Stimulated activated CD4-positive, alpha-beta T cell treated with anti-CD3 and anti-CD28 coated beads, Interleukin-15, amount 100 ng/mL, for 1 hour (primary cell): ENCODE measurements around the gene GRAMD4.
"Not testable (repeated sequence)": the region's sequence is repeated elsewhere in the genome, so short reads cannot be mapped to it uniquely, and the experiment has no call there.

Experiments
- DNase-seq, 2 donors: peaks; one replicate each; pipeline ENCODE4 v3.0.0-alpha.2; 2020; ENCODE audit warnings: low read depth in 1 of 2, low spot score in 1 of 2

The GRAMD4 gene

DNA sequence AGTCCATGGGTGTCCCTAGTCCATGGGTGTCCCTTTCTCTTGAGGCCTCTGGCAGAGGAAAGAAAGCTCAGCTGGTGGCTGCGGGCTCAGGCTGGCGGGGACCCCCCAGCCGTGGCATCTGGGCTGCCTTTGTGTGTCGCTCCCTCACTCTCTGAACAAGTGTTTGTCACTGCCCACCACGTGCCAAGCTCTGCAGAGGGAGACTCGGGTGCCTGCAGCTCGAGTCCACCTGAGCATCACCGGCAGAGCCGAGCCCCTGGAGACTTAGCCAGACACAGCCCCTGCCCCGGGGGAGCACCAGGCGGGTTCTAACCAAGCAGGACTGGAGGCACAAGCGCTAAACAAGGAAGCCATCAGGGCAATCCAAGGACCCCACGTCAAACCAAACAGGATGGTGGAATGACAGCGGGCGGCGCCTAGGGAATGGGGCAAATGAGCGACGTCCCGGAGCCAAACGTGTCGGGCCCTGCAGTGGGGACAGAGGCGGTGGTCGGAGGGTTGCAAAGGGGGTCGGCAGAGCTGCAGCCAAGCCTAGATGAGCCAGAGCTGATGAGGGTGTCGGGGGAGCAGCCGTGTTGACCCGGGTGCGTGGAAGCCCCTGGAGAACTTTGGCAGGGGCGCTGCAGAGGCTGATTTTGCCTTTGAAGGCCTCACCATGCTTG is 2.1 kb upstream of the GRAMD4 start:
- no peak for DNase-seq

DNA sequence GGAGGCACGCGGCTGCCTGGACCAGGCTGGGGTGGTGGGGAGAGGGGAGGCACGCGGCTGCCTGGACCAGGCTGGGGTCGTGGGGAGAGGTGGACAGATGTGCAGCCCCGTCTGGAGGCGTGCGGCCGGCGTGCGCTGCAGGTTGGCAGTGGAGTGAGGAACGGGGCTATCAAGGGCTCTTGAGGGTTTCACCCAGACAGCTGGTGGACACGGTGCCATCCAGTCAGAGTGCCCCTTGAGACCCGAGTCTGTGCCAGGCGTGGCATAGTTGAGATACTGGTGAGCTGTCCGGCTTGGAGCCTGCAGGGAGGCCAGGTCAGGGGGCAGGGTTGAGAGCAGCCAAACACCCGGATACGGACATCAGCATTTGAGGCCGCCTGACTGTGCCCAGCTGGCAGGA is 1.5 kb upstream of the GRAMD4 start:
- DNase-seq = no peak

DNA sequence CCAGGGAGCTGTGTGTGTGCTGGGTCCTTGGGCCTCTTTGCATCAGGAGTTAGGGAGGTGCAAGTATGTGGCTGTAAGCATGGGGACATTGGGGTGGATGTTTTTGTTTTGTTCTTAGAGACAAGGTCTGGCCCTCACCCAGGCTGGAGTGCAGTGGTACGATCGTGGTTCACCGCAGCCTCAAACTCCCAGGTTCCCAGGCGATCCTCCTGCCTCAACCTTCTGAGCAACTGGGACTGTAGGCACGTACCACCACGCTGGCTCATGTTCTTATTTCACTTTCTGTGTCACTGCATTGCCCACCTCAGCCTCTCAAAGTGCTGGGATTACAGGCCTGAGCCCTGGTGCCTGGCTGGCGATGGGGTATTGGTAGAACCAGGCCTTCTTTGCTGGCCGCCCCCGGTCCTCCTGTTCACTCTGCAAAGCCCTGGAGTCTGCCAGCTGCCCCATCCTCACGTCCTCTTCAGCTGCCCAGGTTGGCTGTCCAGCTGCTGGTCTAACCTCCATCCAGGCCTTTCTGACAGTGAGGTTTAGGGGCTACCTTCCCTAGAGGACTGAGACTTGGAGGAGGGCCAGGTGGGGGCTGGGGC is 851 bp upstream of the GRAMD4 start:
- DNase-seq = no peak

DNA sequence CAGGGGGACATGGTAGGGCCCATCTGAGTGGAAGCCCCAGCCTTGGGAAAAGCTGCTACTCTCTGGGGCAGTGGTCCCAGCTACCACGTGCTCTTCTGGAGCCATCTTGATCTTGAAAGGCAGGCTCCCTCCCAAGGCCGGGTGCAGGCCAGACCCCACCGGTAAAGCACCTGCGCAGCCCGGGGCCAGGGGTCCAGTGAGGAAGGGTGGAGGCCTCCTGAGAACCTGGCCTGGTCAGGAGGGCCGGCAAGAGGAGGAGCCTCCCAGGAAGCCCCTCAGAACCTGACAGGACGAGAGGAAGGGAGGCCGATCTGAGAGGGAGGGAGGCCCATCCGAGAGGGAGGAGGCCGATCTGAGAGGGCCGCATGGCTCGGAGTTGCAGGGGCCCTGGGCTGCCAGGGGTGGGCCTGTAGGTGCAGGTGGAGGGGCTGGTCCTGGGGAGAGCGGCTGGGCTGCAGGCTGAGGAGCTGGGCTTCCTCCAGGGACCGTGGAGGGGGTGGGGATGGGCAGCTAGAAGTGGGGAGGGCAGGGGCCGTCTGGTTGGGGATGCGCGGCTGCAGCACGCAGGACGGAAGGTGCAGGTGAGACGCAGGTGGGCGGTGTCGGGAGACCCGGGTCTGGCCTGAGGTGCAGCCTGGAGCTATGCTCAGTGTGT is 529 bp downstream of the GRAMD4 start:
- no peak for DNase-seq

DNA sequence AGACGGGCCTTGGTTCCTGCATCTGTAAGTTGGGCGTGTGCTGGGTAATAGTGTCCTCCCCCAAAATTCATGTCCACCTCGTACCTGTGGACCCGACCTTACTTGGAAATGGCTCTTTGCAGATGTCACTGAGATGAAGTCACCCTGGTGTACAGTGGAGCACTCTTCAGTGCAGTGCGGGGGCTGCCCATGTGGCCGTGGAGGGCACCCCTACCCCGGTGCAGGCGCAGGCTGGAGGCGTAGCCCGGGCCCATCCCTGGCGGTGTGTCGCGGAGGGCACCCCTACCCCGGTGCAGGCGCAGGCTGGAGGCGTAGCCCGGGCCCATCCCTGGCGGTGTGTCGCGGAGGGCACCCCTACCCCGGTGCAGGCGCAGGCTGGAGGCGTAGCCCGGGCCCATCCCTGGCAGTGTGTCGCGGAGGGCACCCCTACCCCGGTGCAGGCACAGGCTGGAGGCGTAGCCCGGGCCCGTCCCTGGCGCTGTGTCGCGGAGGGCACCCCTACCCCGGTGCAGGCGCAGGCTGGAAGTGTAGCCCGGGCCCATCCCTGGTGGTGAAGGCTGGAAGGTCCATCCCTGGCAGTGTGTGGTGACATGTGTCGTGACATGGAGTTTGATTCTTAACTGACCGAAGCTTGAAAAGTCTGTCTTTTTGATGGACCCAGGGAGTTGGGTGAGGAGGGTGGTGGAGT is 1.2 kb downstream of the GRAMD4 start:
- DNase-seq = not testable (repeated sequence)

DNA sequence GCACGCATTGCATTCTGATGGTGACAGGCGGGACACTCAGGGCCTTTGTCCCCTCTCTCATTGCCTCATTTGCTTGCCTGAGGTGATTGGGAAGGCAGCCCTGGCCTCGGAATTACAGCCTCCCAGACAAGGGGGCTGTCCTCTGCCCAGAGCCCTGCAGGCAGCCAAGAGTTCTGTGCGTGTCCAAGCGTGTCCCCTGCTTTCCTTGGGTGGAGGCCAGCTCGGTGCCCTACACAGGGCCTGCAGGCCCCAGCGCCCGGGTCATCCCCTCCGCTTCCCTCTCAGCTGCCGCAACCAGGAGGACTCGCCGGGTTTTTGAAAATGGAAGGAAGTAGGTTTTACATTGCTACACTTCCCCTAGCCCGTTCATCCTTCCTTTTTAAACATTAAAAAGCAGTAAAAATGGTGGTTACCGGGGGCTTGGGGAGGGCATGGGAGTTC is 1.9 kb downstream of the GRAMD4 start:
- no peak for DNase-seq

DNA sequence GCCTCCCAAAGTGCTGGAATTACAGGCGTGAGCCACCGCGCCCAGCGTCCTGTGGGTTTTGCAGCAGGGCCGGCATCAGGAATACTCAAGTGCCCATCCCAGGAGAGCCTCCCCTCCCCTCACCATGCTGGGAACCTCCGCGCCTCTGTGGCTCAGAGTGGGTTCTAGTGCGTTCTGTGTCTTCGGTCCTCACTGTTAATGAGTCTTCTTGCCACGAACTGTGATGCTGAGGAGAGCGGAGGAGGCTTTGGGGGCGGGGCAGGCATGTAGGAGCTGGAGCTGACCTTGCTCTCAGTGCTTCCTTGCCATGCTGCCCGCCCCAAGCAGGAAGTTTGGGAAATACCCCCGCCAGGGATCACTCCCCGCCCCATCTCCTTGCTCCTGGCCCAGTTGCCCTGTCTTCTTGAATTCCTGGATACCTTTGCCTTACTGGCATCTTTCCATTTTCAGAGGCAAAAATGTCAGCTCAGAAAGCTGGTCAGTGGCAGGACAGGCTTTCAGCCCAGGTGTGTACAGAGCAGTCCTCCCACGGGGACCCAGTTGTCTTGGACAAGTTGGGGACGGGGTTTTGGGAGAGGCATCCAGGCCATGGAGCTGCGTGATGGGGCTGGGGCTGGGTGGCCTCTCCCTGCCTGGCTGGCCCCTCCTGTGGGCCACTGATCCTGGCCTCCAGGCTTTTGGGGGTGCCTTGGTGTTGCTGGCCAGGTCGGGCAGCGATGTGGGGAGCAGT is 5.1 kb downstream of the GRAMD4 start:
- no peak for DNase-seq

DNA sequence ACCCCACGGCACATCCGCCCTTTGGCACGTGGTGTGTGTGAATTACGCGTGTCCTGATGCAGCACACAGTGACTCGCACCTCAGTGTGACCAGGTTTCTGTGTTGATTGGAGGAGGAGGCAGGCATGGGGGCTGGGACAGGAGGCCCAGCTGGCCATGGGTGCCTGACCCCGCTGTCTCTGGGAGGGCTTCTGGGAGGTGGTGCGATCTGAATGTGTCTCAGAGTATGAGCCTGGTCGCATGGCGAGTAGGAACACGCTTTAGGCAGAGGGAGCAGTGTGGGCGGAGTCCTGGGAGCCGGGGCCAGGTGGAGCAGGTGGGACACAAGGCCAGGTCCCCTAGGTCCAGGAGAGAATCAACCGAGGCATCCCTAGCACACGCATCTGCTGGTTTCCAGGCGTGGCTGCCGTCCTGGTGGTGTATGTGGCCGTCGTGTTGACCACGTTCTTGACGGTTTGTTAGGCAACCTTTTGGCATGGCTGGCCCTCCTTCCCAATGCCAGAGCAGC is 5.7 kb downstream of the GRAMD4 start:
- no peak for DNase-seq

DNA sequence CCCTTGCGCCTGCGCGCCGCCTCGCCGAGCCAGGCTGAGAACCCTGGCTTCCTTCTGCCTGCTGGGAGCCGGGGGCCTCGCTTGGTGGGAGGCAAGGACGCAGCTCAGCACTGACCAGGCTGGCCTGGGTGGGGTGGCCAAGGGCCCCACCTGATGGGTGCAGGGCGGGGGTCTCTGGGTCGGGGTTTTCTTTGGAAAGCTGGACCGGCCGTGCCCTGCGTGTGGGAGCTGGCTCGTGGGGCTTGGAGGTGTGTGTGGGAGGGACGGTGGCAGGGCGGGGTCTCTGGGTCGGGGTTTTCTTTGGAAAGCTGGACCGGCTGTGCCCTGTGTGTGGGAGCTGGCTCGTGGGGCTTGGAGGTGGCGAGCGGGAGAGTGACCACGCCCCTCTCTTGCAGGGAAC is 6.2 kb downstream of the GRAMD4 start:
- no peak for DNase-seq

DNA sequence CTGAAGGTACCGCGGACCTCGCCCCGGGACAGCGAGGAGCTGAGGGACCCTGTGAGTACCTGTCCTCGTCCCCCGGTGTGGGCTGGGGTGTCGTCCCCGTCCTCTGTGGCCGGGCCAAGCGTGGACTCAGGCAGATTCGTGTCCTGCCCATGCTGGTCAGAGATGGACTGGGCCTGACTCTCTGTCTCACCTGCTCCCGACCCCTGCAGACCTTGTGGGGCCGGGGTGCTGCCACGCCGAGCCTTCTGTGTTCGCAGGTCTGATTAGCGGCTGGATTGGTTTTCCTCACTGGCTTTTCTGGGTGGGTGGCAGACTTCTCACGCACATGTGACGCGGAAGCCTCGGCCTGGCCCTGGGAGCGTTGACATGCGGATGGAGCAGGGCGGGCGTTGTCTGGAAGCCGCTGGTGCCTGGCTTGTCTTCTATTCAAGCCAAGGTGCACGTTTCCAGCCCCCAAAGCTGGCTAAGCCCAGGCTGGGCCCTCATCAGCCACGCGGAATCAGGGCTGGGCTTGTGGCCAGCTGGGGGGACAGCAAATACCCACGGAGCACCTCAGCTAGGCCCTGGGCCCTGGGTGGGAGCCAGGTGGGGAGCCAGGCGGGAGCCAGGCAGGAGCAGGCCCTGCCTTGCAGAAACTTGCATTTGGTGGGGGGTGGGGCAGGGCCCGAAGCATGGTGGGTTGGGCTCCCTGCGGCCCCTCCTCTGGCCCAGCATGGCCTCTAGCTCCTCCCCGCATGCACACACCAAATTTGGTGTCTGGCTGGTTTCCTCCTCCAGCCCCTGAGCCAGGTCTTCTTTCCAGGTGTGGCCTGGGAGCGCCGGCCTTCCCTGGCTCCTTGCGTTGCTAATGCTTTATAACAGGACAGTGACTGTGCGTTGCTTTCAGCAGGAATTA is 7.0 kb downstream of the GRAMD4 start:
- DNase-seq = no peak

DNA sequence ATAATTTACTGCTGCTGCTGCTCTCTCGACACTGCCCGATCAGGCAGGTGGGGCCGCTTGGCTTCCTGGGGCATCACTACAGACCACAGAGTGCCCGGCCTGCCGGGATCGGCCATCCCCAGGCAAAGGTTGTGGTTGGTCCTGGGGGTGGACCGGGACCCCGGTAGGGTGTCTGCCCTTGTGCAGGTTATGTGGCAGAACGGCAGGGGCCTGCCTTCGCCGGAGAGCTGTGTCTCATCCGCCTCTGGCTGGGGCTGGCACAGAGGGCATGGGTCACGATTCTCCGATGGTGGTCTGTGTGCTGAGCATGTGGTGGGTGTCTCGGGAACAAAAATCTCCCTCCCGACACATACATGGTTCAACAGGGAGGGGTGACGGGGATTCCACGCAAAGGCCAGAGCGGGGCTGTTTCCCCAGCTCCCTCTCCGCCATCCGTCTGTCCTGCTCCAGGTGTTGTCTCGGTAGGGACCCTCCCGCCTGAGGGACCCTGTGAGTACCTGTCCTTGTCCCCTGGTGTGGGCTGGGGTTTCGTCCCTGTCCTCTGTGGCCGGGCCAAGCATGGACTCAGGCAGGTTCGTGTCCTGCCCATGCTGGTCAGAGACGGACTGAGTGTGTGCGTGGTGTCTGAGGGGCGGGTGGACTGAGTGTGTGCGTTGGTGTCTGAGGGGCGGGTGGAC is 7.8 kb downstream of the GRAMD4 start:
- DNase-seq = no peak

DNA sequence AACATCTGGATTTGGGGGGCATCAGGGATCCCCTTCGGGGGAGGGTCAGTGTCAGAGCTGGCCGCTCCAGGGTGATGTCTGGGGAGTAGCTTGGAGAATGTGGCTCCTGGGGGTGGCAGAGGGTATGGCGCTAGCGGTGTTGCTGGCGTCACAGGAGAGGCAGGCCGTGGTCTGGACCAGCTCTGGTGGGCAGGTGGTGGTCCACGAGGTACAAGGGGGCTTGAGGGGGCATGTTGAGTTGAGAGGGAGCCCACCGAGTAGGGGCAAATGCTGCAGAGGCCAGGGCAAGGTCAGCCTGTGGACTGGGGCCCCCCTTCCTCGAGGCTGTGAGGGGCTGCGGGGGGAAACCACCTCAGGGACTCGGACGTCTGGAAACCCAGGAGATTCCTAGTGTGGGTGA is 8.6 kb downstream of the GRAMD4 start:
- DNase-seq = no peak

DNA sequence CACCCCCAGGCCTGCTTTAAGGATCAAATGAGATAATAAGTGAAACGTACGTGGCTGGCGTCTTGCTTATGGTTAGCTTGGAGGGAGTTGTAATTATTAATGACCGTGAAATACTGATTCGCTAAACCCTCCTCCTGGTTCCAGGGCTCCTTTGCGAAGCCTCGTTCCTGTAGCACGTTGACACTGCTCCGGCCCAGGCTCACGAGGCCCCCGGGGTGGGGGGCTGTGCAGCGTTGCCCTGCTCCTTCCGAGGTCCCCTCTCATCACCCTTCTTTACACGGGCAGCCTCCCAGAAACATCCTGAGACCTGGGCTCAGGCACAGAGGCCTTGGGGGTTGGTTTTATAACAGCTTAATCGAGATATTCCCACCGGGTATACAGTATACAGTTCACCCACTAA is 9.1 kb downstream of the GRAMD4 start:
- DNase-seq = no peak

DNA sequence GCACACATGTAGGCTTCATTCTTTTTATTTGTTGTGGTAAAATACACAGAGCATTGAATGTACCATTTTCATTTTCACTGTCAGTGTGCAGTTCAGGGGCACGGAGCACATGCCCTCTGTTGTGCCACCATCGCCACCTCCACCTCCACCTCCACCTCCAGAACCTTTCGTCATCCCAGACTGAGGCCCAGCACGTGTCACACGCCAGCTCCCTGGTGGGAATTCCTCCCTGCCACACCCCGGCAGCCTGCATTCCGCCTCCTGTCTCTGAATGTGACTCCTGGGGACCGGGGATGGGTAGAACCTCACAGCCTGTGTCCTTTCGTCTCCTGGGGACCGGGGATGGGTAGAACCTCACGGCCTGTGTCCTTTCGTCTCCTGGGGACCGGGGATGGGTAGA is 10.9 kb downstream of the GRAMD4 start:
- no peak for DNase-seq

DNA sequence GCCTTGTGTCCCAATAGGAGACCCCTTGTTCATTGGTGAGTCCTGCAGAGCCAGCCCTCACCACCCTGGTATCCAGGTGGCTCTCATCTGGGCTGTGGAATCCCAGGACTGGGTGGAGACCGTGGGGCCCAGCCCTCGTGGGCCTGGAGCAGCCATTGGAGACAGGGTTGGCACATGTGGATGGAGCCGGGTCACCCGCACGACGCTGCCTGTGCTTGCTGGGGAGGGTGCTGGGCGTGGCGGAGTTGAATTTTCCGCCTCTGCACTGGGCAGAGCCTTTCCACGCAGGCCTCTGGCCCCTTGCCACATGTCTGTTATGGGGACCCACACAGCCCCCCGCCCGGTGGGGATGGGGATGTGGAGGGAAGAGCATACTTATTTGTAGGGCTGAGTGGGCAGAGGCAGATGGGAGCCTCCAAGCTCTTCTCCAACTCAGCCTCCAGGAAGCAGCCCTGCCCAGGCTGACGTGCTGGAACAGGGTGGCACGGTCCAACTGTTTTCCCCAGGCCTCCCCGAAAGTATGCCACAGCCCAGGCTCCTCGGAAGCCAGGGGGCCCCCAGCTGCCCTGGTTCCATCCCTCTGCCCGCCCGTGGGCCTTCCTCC is 12.6 kb downstream of the GRAMD4 start:
- no peak for DNase-seq

DNA sequence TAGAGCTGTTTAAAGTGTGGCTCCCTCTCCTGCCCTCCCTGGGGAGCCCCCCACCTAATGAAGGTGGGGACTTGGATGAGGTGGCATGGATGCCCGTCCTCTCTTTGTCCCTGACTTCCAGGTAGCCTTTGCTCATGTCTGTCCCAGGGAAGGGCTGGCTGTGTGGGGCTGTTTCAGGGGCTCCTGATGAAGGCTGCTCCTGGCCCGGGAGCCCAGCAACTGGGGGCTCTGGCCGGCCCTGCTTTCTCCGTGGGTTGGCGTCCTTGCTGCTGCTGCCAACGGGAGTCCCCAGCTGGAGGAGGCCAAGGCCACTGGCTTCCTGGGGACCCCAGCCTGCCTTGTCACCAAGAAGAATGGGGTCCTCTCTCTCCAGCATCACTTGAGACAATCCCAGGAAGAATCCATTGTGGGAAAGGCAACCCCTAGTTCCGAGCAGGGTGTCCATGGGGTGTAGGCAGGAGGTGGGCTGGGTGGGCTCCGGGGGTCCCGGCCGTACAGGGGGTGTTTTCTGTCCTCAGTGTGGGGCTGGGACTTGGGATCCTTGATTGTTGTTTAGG is 13.2 kb downstream of the GRAMD4 start:
- DNase-seq = no peak

DNA sequence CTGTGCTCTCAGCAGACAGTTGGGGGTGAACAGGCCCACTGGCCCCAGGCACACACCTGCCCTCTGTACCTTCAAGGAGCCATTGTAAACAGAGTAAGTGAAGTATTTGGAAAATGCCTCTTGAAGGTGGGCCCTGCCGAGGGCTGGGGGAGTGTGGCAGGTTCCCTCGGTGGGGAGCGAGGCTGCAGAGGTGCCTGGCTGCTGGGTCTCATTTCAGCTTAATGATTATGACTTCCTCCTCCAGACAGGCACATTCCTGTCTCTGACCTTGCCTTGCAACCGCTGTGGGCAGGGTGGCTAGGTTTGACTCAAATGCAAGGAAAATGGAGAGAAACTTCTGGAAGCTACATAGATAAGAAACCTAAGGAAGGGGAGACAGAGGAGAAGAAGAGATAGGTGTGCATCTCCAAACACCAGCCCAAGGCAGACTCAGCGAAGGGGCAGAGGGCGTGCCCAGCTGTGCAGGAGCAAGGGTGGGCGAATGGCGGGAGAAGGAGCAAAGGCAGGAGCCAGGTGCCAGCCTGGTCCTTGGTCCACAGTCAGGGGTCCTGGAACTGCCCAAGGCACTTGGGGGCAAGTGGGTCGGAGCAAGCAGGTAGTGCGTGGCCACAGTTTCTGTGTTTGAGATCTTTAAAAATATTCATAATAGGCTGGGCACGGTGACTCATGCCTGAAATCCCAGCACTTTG is 14.0 kb downstream of the GRAMD4 start:
- DNase-seq = no peak

DNA sequence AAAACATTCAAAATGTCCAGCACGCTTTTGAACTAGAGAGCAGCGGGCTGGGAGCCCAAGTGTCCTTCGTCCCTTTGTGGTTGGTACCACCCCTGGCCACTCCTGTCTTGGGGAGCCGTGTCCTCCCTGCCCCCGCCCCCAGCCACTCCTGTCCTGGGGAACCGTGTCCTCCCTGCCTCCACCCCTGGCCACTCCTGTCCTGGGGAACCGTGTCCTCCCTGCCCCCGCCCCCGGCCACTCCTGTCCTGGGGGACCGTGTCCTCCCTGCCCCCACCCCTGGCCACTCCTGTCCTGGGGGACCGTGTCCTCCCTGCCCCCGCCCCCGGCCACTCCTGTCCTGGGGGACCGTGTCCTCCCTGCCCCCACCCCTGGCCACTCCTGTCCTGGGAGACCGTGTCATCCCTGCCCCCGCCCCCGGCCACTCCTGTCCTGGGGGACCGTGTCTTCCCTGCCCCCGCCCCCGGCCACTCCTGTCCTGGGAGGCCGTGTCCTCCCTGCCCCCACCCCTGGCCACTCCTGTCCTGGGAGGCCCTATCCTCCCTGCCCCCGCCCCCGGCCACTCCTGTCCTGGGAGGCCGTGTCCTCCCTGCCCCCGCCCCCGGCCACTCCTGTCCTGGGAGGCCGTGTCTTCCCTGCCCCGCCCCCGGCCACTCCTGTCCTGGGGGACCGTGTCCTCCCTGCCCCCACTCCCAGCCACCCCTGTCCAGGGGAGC is 14.9 kb downstream of the GRAMD4 start:
- DNase-seq = not testable (repeated sequence)
